Dedifferentiated amniotic fluid mesenchymal stem cell (primary cell): Measurements from ENCODE around the gene SND1.
"Not testable (repeated sequence)": the region's sequence is repeated elsewhere in the genome, so short reads cannot be mapped to it uniquely, and the experiment has no call there.

ENCODE experiments used
- DNase-seq: peaks from one replicate; pipeline ENCODE4 v3.0.0-alpha.2; 2016; ENCODE audit errors: extremely low spot score

SND1 gene

GRCh38 chr7:127961786-127962453 is 309.9 kb downstream of the SND1 start:
- no peak for DNase-seq

- DNase-seq = no peak
These were observed 310.8 kb downstream of the SND1 start for GRCh38 chr7:127962589-127963361.

GRCh38 chr7:127963850-127964249 is 311.9 kb downstream of the SND1 start:
- not testable (repeated sequence) for DNase-seq

GRCh38 chr7:127967281-127967680 is 315.3 kb downstream of the SND1 start:
- no peak for DNase-seq

DNA sequence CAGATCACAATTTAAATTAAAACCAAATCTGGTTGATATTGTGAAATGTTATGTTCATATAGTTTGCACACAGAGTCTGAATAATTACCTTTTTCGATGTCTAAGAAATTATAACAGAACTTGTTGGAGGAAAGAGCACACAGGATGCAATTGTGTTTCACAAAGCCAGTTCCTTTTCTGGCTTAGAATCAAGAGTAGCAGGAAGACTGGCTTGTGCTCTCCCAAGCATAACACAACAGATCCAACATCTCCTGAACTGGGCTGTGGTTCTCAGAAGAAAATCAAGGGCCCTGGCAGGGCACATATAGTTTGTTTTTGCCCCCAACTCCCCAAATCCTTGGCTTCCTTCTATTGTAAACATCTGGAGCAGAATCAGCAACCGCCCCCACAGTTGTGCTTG is 316.6 kb downstream of the SND1 start:
- no peak for DNase-seq

DNA sequence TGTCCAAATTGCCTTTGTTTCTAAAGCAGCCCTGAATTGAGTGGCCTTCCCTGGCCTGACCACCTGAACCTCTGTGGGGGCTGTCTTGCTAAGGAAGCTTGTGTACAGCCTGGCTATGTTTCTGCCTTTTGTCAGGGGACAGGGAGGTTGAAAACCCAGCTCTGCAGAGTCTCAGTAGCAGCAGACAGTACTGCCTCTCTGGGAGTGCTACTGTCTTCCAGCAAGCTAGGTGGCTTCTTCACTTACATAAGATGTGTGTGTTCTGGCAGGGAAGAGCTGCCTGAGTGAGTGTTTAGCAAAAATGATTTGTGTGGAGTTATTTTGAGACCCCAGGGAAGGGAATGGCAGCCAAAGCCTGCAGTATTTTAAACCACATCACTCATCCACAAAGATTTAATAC is 321.8 kb downstream of the SND1 start:
- DNase-seq = no peak

DNA sequence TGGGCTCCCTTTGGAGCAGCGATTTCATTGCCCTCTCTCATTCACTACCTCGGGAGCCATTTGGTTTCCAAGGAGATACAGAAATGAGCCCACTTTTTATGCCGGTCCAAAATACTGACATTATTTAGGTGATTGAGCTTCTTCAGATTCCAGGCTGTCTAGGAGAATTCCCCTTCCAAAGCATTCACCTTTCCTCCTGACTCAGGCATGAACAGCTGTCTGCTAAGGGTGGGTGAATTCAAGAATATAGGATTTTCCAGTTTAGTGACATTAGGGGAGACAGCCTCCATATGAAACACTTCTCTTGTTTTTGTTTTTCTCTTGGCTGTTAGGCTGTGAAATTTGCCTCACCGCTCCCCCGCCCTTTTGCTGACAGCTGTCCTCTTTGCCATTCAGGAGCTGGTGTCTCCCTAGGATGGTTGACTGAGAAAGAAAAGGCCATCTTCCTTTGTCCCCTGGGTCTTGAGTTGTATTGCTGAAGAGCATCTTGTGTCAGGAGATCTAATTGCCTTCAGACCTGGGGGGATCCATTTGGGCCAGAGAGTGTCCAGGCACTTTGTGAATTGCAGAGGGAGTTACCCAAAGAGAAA is 322.5 kb downstream of the SND1 start:
- no peak for DNase-seq

DNA sequence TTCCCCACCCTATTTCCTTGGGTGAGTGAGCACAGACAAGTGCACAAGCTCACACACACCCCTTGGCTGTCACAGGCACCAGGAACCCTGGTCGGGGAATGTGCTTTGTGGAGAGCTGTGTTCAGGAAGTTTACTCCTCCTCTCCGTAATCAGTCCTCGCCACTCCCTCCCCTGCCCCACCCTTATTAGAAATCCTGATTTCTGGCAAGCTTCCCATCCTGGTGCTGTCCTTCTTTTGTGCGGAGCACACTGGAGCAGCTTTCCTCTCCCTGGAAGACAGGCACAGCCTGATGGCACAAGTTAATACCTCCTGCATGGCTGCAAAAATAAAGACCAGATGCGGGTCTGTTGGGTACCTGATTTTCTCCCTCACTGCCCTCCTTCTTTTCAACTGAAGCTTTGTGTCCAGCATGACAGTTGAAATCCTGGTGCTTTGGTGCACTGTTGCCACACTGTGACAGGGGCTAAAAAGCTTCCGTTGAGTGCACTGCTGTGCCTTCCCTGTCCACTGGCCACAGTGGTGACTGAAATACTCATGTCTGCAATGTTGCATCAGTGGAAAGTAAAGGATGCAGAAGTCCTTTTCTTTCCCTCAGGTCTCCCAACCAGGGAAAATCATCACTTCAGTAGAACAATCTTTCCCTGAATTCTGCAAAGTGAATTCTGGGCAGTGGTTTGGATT is 324.2 kb downstream of the SND1 start:
- DNase-seq = no peak

- no peak for DNase-seq
These were observed 324.7 kb downstream of the SND1 start for GRCh38 chr7:127976738-127977120.

DNA sequence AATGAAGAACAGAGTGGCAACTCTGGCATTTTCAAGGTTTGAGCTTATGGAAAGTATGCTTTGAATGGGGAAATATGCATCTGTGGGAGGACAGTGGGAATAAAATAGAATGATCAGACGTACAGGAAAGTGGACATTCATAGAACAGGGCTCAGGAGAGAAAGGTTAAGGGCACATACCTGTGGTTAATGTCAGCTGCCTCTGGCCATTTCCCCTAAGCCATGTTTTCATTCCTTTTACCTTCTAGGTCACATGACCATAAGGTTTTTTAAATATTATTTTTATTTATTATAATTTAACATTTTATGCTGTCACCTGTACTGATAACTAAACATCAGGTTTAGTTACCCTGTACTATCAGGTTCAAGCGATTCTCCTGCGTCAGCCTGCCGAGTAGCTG is 326.4 kb downstream of the SND1 start:
- DNase-seq = no peak

DNA sequence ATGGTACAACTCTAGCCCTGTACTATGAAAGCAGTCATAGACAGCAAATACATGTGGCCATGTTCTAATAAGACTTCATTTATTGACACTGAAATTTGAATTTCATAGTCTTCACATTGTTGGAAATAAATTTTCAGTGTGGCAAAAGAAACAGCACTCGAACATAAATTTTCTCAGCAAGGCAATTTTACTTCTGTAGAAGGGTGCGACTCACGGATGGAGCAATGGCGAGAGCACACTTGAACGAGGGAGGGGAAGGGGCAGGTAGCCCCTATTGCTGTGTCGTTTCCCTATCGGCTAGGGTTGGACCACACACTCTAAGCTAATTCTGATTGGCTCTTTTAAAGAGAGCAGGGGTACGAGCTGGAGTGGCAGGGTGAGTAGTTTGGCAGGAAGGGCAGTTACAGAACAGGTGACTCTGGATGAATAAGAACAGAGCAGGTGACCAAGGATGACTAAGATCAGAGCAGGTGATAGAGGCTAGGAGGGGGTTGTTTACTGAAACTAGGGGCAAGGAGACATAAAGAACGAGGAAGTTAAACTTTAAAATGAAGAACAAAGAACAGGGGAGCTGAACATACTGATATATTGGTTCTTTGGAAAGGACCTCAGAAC is 327.2 kb downstream of the SND1 start:
- no peak for DNase-seq

GRCh38 chr7:127979728-127980126 is 327.7 kb downstream of the SND1 start:
- DNase-seq = no peak

DNA sequence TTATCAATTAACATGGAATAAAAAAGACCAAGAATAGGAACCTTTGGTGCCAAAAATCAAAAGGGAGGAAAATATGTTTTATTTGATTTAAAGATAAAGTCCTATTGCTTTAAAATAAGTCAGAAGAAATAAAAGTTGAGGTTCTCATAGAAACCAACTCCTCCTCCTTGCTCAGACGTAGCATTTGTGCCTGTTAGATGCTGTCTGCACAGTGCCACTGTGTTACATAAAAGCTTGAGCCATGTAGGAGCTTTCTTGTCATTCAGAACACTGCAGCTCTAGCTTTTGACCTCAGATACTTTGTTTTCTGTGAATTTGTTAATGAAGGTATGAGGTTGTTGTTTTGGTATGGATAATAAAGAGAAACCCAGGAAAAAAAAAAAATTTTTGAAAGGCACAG is 328.9 kb downstream of the SND1 start:
- no peak for DNase-seq

DNA sequence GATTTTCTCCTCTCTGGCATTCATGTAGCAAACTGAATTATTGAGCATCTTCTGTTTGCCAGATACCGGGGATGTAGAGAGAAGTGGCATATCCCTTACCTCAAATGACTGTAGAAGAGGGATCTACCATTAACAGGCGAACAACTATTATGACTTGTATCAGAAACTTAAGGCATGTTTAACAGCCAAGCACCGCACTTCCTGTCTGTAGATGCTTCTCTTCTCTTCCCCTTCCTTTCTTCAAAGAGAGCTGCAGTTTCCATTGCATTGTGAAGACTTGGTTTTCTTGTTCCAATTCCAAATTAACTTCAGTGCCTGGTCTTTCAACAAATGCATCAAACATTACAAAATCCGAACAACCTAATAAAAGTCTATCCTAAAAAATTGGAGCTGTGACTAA is 330.0 kb downstream of the SND1 start:
- DNase-seq = no peak

- DNase-seq = no peak
These were observed 331.9 kb downstream of the SND1 start for GRCh38 chr7:127983804-127984332.

GRCh38 chr7:127986581-127987521 is 334.9 kb downstream of the SND1 start:
- DNase-seq = no peak

DNA sequence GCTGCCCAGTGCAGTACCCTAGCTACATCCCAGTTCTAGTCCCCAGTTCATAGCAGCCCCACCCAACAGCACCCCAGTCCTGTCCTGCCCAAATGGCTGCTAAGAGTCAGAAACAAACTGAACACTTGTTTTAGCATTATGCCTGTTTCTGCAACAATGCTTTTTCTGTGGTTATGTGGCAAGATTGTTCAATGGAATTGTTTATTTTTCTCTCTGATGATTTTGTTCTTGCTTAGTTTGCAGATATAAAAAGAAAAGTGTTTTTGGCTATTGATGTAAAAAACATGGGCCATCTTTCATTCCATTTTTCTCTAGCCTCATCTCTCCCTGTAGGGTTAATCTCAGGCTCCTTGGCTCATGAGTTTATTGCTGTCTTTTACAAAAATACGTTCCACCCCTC is 336.8 kb downstream of the SND1 start:
- no peak for DNase-seq

DNA sequence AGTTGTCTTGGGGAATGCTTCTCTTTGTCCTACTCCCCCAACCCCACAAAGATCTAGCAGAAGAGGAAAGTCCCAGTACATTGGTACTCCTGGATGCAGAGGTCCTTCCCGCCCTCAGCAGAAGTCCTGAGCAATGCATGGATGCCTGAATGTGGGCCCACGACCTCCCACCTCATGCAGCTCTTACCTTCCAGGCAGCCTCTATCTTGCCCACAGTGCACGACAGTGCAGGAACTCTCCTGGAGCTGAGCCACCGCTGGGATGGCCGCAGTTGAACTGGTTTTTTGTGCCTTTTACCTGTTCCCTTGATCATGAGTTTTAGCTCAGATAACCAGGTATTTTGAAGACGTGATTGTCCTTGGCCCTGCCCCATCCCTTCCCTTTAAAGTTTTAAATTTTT is 341.3 kb downstream of the SND1 start:
- no peak for DNase-seq

- DNase-seq = no peak
These were observed 342.0 kb downstream of the SND1 start for GRCh38 chr7:127993987-127994386.

DNA sequence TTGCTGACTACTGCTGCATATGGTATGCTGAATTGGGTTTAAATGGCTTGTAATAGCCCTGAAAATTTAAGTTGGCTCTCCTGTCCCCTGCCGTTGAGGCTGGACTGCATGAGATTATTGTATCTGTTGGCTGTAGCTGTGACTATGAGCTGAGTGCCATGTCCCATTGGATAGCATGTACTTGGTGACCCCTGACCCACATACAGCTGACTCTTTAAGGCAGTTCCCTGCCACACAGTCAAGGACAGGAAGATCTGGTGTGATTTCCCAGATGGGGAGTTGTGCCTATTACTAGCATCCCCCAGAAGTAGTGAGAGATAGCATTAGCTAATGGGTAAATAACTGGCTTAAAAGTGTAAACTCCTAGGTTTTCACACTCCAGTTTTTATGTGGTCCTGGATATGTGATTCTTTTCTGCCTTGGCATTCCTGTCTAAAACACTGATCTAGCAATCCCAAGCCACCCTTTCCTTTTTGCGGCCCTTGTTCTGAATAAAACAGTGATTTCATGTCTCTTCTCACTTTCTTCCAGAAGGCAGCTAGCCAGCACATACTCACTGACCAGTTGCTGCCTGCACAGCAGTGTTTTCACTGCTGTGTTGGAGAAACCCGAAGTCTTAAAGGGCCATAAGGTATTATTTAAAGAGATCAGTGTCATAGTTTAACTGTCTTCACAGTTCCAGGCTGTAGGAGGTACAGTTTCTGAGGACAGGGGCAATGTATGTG is 343.3 kb downstream of the SND1 start:
- DNase-seq = no peak
